ENCODE measurements around the gene PTP4A1.

PTP4A1 gene

DNA sequence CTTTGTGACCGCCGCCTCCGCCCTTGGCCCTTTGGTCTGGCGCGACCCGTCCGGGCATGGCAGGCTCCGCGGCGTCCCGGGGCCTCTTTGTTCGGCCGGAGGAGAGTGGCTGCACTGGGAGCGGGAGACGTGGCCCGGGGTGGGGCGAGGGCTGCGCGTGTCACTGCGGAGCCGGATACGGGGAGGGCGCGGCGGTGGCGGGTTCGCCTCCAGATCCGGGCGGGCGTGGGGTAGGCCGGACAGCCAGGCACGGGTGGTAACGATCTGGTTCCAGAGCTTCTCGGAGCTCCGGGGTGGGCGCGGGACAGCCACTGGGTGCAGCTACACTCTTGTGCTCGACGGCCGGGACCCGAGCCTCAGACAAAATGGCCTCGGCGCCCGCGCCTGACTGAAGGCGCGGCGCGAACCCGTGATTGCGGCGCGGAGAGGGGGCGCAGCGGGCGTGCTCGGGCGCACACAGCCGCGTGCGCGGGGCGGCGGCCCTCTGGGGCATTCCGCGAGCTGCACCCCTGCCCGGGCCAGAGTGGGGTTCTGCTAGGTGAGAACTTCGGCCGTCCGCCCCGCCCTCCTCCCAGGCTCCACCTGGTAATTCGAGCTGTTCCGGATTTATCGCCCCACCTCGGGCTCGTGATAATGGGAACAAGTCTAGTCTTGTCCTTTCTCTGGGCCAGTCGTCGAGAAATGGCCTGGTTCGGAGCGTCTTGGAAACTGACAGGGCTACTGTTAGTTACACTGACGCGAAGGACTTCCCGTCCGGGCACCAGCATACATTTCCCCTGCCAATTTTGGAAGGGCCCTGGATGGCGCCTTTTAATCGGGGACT, 1.0 kb downstream of the PTP4A1 start:
- peak in 1 of 2 experiments; percentile 70 for DNase-seq (ENCODE audit: low read depth in 1 of 2, low spot score in 1 of 2)
- H3K4me3 ChIP-seq (replicated peaks; ENCODE audit: insufficient read depth, low read length): peak overlapping the region; percentile 72
- no peak for TF ChIP-seq POLR2AphosphoS5 (IDR thresholded peaks at IDR 0.05; ENCODE audit: low read depth)
- peak; percentile 23; the same call in 1 of the 2 replicates for TF ChIP-seq SPI1 (IDR thresholded peaks at IDR 0.05; ENCODE audit: borderline replicate concordance, low read depth)
- H3K27me3 ChIP-seq (ENCODE audit: insufficient read depth, poor library complexity, severe bottlenecking): no peaks in the 10 kb centered on the region
- peak overlapping the region; percentile 97 for H3K27ac ChIP-seq (replicated peaks)

DNA sequence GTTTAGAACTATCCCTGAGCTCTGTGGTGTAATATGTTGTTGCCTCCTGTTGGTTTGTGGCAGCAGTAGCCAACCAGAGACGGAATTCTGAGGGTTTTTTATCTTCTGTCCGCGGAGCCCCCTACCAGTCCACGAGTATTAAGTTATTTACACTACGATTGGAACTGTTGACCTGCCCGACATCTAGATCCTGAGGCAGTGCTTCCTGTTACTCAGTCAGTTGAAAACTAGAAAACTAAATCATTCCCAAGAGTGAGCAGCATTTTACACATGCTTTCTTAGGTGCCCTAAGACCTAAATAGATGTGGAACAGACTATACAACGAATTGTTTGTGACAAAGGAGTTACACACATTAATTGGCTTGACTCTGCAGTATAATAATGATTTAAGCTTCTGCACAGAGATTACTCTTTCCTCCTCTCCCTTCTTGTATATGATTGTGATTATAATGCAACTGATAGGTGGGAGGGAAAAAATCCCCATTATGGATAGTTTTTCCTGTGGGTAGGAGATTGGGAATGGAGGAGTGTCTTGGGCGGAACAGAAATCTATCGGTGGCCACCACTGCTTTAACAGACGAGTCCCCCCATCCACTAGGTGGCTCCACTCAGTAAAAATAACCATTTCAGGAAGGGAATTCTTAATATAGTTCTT, 1.7 kb downstream of the PTP4A1 start:
- H3K4me3 ChIP-seq (replicated peaks; ENCODE audit: insufficient read depth, low read length): peak overlapping the region; percentile 72
- TF ChIP-seq GABPA (IDR thresholded peaks at IDR 0.05; ENCODE audit: low read depth): no peak
- TF ChIP-seq, protein P1, sequence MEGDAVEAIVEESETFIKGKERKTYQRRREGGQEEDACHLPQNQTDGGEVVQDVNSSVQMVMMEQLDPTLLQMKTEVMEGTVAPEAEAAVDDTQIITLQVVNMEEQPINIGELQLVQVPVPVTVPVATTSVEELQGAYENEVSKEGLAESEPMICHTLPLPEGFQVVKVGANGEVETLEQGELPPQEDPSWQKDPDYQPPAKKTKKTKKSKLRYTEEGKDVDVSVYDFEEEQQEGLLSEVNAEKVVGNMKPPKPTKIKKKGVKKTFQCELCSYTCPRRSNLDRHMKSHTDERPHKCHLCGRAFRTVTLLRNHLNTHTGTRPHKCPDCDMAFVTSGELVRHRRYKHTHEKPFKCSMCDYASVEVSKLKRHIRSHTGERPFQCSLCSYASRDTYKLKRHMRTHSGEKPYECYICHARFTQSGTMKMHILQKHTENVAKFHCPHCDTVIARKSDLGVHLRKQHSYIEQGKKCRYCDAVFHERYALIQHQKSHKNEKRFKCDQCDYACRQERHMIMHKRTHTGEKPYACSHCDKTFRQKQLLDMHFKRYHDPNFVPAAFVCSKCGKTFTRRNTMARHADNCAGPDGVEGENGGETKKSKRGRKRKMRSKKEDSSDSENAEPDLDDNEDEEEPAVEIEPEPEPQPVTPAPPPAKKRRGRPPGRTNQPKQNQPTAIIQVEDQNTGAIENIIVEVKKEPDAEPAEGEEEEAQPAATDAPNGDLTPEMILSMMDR (IDR thresholded peaks at IDR 0.05; ENCODE audit: insufficient read depth, low read length): peak; percentile 63
- peak in 1 of 2 experiments; percentile 63 for DNase-seq (ENCODE audit: low read depth in 1 of 2, low spot score in 1 of 2)
- no peaks in the 10 kb centered on the region for H3K27me3 ChIP-seq (ENCODE audit: insufficient read depth, poor library complexity, severe bottlenecking)
- H3K27ac ChIP-seq (replicated peaks): peak overlapping the region; percentile 97

DNA sequence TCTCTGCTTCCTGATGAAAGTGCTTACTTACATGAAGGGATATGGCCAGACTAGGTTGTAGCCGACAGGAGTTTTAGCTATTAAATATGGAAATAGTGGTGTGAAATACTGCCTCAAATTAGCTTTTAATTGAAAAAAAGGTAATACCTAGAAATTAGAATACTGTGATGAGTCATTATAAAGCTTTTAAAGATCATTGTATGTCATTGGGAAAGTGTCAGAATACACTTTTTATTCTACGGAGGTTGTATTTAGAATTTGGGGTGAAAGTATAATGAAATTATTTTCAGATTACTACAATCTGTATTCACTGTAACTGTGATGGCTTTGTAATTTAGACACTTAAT, 2.2 kb downstream of the PTP4A1 start:
- no peak for DNase-seq (ENCODE audit: low read depth in 1 of 2, low spot score in 1 of 2)
- no peaks in the 10 kb centered on the region for H3K27me3 ChIP-seq (ENCODE audit: insufficient read depth, poor library complexity, severe bottlenecking)
- TF ChIP-seq, protein P1 (IDR thresholded peaks at IDR 0.05; ENCODE audit: insufficient read depth, low read length): no peak
- TF ChIP-seq POLR2AphosphoS5 (IDR thresholded peaks at IDR 0.05; ENCODE audit: low read depth): no peak
- TF ChIP-seq, protein P2, sequence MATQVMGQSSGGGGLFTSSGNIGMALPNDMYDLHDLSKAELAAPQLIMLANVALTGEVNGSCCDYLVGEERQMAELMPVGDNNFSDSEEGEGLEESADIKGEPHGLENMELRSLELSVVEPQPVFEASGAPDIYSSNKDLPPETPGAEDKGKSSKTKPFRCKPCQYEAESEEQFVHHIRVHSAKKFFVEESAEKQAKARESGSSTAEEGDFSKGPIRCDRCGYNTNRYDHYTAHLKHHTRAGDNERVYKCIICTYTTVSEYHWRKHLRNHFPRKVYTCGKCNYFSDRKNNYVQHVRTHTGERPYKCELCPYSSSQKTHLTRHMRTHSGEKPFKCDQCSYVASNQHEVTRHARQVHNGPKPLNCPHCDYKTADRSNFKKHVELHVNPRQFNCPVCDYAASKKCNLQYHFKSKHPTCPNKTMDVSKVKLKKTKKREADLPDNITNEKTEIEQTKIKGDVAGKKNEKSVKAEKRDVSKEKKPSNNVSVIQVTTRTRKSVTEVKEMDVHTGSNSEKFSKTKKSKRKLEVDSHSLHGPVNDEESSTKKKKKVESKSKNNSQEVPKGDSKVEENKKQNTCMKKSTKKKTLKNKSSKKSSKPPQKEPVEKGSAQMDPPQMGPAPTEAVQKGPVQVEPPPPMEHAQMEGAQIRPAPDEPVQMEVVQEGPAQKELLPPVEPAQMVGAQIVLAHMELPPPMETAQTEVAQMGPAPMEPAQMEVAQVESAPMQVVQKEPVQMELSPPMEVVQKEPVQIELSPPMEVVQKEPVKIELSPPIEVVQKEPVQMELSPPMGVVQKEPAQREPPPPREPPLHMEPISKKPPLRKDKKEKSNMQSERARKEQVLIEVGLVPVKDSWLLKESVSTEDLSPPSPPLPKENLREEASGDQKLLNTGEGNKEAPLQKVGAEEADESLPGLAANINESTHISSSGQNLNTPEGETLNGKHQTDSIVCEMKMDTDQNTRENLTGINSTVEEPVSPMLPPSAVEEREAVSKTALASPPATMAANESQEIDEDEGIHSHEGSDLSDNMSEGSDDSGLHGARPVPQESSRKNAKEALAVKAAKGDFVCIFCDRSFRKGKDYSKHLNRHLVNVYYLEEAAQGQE (IDR thresholded peaks at IDR 0.05; ENCODE audit: insufficient replicate concordance, low read depth): no peak
- TF ChIP-seq SPI1 (IDR thresholded peaks at IDR 0.05; ENCODE audit: borderline replicate concordance, low read depth): no peak
- TF ChIP-seq GABPA (IDR thresholded peaks at IDR 0.05; ENCODE audit: low read depth): no peak
- H3K27ac ChIP-seq (replicated peaks): no peak overlapping the region
- peak overlapping the region; percentile 72 for H3K4me3 ChIP-seq (replicated peaks; ENCODE audit: insufficient read depth, low read length)

DNA sequence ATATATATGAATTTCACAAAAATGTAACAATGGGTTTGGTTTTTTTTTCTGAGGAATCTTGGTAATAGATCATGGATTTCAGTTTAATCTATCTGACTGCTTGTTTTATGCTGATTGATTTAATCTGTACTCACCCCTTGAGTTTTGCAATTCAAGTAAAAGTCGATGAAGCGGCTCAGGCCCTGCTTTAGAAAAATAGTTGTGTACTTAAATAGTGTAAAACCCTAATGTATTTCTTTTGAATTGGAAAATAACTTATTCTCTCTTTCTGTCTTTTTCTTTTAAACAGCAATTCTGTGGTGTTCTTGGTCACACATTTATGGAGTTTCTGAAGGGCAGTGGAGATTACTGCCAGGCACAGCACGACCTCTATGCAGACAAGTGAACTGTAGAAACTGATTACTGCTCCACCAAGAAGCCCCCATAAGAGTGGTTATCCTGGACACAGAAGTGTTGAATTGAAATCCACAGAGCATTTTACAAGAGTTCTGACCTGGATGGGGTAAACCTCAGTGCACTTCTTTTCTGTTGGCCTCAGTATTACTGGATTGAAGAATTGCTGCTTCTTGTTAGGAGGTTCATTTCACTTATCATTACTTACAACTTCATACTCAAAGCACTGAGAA, 4.0 kb downstream of the PTP4A1 start:
- TF ChIP-seq, protein P2 (IDR thresholded peaks at IDR 0.05; ENCODE audit: insufficient replicate concordance, low read depth): no peak
- TF ChIP-seq GABPA (IDR thresholded peaks at IDR 0.05; ENCODE audit: low read depth) (no peak), SPI1 (IDR thresholded peaks at IDR 0.05; ENCODE audit: borderline replicate concordance, low read depth) (no peak), POLR2AphosphoS5 (IDR thresholded peaks at IDR 0.05; ENCODE audit: low read depth) (no peak)
- TF ChIP-seq, protein P1 (IDR thresholded peaks at IDR 0.05; ENCODE audit: insufficient read depth, low read length): no peak
- H3K27me3 ChIP-seq (ENCODE audit: insufficient read depth, poor library complexity, severe bottlenecking): no peaks in the 10 kb centered on the region
- H3K27ac ChIP-seq (replicated peaks): no peak overlapping the region
- H3K4me3 ChIP-seq (replicated peaks; ENCODE audit: insufficient read depth, low read length): no peak overlapping the region
- no peak for DNase-seq (ENCODE audit: low read depth in 1 of 2, low spot score in 1 of 2)
